ENCODE measurements around the gene NACC2.
"Not testable (repeated sequence)": the region's sequence is repeated elsewhere in the genome, so short reads cannot be mapped to it uniquely, and the experiment has no call there.

NACC2 gene

GRCh38 chr9:136110082-136111061, 15.3 kb upstream of the NACC2 start:
- TF ChIP-seq POLR2A (IDR thresholded peaks at IDR 0.05; ENCODE audit: low read length) (no peak), GATA1 (IDR thresholded peaks at IDR 0.05; ENCODE audit: low read depth, low read length) (no peak)
- peak; percentile 81 to 85 for DNase-seq

GRCh38 chr9:136109351-136110081, 14.4 kb upstream of the NACC2 start:
- peak; percentile 94 to 96 for DNase-seq
- TF ChIP-seq POLR2A (IDR thresholded peaks at IDR 0.05; ENCODE audit: low read length) (peak; percentile 38), GATA1 (IDR thresholded peaks at IDR 0.05; ENCODE audit: low read depth, low read length) (no peak)

GRCh38 chr9:136108648-136109266, 13.7 kb upstream of the NACC2 start:
- TF ChIP-seq GATA1 (IDR thresholded peaks at IDR 0.05; ENCODE audit: low read depth, low read length) (no peak), POLR2A (IDR thresholded peaks at IDR 0.05; ENCODE audit: low read length) (no peak)
- DNase-seq: no peak

GRCh38 chr9:136107953-136108647, 13.0 kb upstream of the NACC2 start:
- TF ChIP-seq POLR2A (IDR thresholded peaks at IDR 0.05; ENCODE audit: low read length) (no peak), GATA1 (IDR thresholded peaks at IDR 0.05; ENCODE audit: low read depth, low read length) (no peak)
- DNase-seq: peak in 1 of 2 experiments; percentile 60

- TF ChIP-seq GATA1 (IDR thresholded peaks at IDR 0.05; ENCODE audit: low read depth, low read length): no peak
- no peak for TF ChIP-seq POLR2A (IDR thresholded peaks at IDR 0.05; ENCODE audit: low read length)
- peak; percentile 78 to 86 for DNase-seq
Measured at GRCh38 chr9:136107155-136107952, 12.3 kb upstream of the NACC2 start.

GRCh38 chr9:136105398-136106135, 10.5 kb upstream of the NACC2 start:
- TF ChIP-seq GATA1 (IDR thresholded peaks at IDR 0.05; ENCODE audit: low read depth, low read length) (no peak), POLR2A (IDR thresholded peaks at IDR 0.05; ENCODE audit: low read length) (no peak)
- no peak for DNase-seq

- DNase-seq: no peak
- no peak for TF ChIP-seq GATA1 (IDR thresholded peaks at IDR 0.05; ENCODE audit: low read depth, low read length)
- TF ChIP-seq POLR2A (IDR thresholded peaks at IDR 0.05; ENCODE audit: low read length): no peak
Measured at GRCh38 chr9:136104916-136105315, 9.8 kb upstream of the NACC2 start.

GRCh38 chr9:136104488-136104800, 9.4 kb upstream of the NACC2 start:
- no peak for DNase-seq
- TF ChIP-seq GATA1 (IDR thresholded peaks at IDR 0.05; ENCODE audit: low read depth, low read length) (no peak), POLR2A (IDR thresholded peaks at IDR 0.05; ENCODE audit: low read length) (no peak)

- DNase-seq: no peak
- TF ChIP-seq POLR2A (IDR thresholded peaks at IDR 0.05; ENCODE audit: low read length) (no peak), GATA1 (IDR thresholded peaks at IDR 0.05; ENCODE audit: low read depth, low read length) (no peak)
Measured at GRCh38 chr9:136103651-136104487, 8.8 kb upstream of the NACC2 start.

GRCh38 chr9:136101615-136102074, 6.6 kb upstream of the NACC2 start:
- DNase-seq: not testable (repeated sequence)

Measured in erythroblast (primary cell).